ENCODE results near the gene MOGAT1. TPM values are rescaled to one million over a fixed set of nuclear protein-coding genes. Genes with fewer than 3 reads are reported as not detected.

MOGAT1 gene
- total and polyA plus RNA-seq, 9 of the 15 experiments (the other 6 are each of a cell fraction or from before 2014, with no cell fraction given), result not detected

GRCh38 chr2:222738809-222739208, 67.4 kb downstream of the MOGAT1 start (continued):
- TF ChIP-seq NR0B1 (IDR thresholded peaks at IDR 0.05; ENCODE audit: partially characterized antibody) (no peak), DLX4 (CRISPR knock-in tag; IDR thresholded peaks at IDR 0.05) (no peak), SMARCE1 (IDR thresholded peaks at IDR 0.05) (0 out of 2 replicates have a peak, but pooled peaks have one; percentile 20), CCNT2 (IDR thresholded peaks at IDR 0.05; ENCODE audit: borderline replicate concordance, extremely low read depth, insufficient read length, low read depth, low read length) (no peak), ELF1 (tag; IDR thresholded peaks at IDR 0.05) (no peak), ZNF354B (CRISPR knock-in tag; IDR thresholded peaks at IDR 0.05) (no peak), LEF1 (IDR thresholded peaks at IDR 0.05) (no peak; the same call in 1 of the 2 replicates), CHD1 (IDR thresholded peaks at IDR 0.05; ENCODE audit: low read length) (no peak), RBM34 (IDR thresholded peaks at IDR 0.05; ENCODE audit: borderline replicate concordance, insufficient read depth, low read length) (no peak), JUN (IDR thresholded peaks at IDR 0.05; ENCODE audit: borderline replicate concordance, low read depth, low read length) (0 out of 2 replicates have a peak, but pooled peaks have one; percentile 17), JUN (CRISPR knock-in tag; IDR thresholded peaks at IDR 0.05; ENCODE audit: borderline replicate concordance) (no peak), CEBPG (CRISPR knock-in tag; IDR thresholded peaks at IDR 0.05) (no peak), CEBPG (tag; conservative IDR thresholded peaks at IDR 0.05 in 1 of 2, IDR thresholded peaks at IDR 0.05 in 1 of 2) (no peak), ZNF224 (CRISPR knock-in tag; IDR thresholded peaks at IDR 0.05) (no peak), KLF10 (CRISPR knock-in tag; IDR thresholded peaks at IDR 0.05) (no peak), ASH1L (IDR thresholded peaks at IDR 0.05; ENCODE audit: borderline replicate concordance, low read depth, partially characterized antibody) (no peak)
- TF ChIP-seq, protein P1, sequence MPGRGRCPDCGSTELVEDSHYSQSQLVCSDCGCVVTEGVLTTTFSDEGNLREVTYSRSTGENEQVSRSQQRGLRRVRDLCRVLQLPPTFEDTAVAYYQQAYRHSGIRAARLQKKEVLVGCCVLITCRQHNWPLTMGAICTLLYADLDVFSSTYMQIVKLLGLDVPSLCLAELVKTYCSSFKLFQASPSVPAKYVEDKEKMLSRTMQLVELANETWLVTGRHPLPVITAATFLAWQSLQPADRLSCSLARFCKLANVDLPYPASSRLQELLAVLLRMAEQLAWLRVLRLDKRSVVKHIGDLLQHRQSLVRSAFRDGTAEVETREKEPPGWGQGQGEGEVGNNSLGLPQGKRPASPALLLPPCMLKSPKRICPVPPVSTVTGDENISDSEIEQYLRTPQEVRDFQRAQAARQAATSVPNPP (IDR thresholded peaks at IDR 0.05; ENCODE audit: borderline replicate concordance, insufficient read depth, insufficient read length), result no peak
- TF ChIP-seq, protein P2, sequence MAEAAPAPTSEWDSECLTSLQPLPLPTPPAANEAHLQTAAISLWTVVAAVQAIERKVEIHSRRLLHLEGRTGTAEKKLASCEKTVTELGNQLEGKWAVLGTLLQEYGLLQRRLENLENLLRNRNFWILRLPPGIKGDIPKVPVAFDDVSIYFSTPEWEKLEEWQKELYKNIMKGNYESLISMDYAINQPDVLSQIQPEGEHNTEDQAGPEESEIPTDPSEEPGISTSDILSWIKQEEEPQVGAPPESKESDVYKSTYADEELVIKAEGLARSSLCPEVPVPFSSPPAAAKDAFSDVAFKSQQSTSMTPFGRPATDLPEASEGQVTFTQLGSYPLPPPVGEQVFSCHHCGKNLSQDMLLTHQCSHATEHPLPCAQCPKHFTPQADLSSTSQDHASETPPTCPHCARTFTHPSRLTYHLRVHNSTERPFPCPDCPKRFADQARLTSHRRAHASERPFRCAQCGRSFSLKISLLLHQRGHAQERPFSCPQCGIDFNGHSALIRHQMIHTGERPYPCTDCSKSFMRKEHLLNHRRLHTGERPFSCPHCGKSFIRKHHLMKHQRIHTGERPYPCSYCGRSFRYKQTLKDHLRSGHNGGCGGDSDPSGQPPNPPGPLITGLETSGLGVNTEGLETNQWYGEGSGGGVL (CRISPR knock-in tag; IDR thresholded peaks at IDR 0.05), result no peak
- TF ChIP-seq, protein P3, sequence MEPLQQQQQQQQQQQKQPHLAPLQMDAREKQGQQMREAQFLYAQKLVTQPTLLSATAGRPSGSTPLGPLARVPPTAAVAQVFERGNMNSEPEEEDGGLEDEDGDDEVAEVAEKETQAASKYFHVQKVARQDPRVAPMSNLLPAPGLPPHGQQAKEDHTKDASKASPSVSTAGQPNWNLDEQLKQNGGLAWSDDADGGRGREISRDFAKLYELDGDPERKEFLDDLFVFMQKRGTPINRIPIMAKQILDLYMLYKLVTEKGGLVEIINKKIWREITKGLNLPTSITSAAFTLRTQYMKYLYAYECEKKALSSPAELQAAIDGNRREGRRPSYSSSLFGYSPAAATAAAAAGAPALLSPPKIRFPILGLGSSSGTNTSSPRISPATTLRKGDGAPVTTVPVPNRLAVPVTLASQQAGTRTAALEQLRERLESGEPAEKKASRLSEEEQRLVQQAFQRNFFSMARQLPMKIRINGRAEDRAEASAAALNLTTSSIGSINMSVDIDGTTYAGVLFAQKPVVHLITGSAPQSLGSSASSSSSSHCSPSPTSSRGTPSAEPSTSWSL (CRISPR knock-in tag; IDR thresholded peaks at IDR 0.05; ENCODE audit: borderline replicate concordance), result no peak
